ENCODE results near the gene SORBS2.

SORBS2 gene

GRCh38 chr4:185640811-185641675 lies 171.0 kb downstream of the SORBS2 start:
- DNase-seq (ENCODE audit: low read depth): peak; percentile 60

DNA sequence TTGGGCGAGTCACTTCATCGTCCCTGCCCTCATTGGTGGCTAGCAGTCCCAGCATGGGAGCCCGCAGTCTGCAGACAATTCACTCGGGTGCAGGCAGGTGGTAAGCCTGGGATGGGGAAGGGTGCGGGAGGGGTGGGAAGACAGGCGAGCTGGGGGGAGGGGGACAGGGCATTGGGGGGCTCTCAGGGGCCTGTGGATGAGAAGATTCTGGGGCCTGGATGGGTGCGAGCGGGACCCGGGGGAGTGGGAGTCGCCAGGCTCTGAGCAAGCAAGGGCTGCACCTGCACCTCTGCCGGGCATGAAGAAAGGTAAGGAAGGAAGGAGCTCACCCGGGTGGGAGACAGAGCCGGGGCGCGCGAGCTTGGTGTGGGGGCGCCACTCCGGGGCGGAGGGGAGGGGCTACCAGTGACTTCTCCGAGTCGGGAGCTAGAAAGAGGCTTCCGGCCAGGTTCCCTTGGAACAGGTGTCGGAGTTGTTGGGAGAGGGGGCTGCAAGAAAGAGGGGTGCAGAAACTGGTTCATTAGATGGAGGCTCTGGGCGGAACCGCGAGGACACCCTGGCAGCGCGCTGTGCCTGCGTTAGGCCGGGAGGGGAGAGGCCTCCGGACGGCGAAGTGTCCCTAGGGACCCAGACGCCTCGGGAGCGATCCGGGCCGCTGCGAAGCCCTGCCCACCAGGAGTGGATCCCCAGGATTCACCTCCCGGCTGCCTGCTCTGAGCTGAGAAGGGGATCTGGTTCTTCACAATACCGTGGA lies 173.3 kb downstream of the SORBS2 start:
- DNase-seq (ENCODE audit: low read depth): no peak

DNA sequence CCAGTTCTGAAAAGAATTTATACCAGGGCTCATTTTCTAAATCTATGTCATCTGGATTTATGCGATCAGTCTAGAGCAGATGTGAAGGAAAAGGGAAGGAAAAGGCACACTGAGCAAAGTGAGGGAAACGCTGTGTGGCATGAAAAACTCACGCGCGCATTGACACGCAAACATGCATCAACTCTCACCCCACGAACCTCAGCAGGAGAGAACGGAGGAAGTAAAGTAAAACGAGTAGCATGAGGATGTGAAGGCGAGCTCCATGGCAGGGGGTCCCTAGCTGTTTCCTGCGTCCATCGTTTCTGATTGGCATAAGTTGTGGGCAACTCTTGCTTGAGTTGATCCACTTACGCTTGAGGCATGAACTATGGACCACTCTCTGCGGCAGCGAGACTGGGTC lies 173.9 kb downstream of the SORBS2 start:
- no peak for DNase-seq (ENCODE audit: low read depth)

GRCh38 chr4:185637163-185637875 lies 174.7 kb downstream of the SORBS2 start:
- DNase-seq (ENCODE audit: low read depth): no peak

GRCh38 chr4:185634066-185634652 lies 177.8 kb downstream of the SORBS2 start:
- peak; percentile 4 for DNase-seq (ENCODE audit: low read depth)

GRCh38 chr4:185626798-185627197 lies 185.2 kb downstream of the SORBS2 start:
- DNase-seq (ENCODE audit: low read depth): no peak

DNA sequence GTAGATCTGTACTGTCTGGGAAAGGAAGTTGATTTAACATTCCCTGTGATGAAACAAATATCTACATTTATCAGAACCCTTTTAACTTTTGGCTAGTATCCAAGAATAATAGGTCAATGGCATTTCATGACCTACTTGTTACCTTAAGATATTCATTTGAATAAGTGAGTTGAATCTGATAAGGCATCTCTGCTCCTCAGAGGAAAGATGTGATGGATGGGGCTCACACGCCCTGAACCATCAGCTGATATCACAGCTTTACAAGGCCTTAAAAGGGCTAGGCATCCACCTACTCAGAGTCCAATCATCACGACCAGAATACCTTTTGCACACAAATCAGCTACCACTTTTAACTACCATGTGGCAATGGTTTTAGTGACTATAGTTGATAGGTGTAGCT lies 186.5 kb downstream of the SORBS2 start:
- DNase-seq (ENCODE audit: low read depth): no peak

GRCh38 chr4:185624259-185624589 lies 187.8 kb downstream of the SORBS2 start:
- DNase-seq (ENCODE audit: low read depth): no peak

- DNase-seq (ENCODE audit: low read depth): no peak
Measured at GRCh38 chr4:185623444-185624258, 188.3 kb downstream of the SORBS2 start.

DNA sequence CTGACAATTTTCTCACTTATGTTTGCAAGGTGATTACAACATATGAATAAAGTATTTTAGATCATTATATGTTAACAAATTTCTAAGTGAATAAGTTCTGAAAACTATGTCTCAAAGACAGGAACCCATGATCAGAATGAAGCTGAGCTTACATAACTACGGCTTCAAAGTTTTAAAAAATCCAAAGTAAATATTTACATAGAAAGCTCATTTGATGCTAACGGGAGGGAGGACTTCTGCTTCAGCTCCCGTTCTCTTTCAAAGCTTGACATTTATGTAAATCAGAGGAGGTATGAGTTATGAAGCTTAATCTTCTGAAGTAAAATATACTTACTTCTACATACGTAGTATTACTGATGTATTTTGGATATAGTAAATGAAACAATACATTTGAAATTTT lies 203.8 kb downstream of the SORBS2 start:
- DNase-seq (ENCODE audit: low read depth): no peak

DNA sequence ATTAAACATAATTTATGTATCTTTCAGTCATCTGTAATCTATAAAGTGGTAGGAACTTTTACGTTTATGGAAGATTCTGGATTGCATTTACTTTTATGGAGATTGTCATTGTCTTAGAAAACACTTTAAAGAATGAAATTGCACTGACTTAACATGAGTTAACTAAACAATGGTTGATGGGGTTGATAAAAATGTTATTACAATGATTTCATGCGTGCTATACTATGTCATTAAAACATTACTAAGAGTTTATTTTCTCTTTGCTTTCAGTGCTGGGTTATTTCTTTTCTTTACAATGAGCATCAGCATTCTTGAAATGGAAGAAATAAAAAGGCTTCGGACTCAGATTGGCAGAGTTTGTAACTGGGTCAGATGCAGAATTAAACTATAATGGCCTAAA lies 209.6 kb downstream of the SORBS2 start:
- no peak for DNase-seq (ENCODE audit: low read depth)

DNA sequence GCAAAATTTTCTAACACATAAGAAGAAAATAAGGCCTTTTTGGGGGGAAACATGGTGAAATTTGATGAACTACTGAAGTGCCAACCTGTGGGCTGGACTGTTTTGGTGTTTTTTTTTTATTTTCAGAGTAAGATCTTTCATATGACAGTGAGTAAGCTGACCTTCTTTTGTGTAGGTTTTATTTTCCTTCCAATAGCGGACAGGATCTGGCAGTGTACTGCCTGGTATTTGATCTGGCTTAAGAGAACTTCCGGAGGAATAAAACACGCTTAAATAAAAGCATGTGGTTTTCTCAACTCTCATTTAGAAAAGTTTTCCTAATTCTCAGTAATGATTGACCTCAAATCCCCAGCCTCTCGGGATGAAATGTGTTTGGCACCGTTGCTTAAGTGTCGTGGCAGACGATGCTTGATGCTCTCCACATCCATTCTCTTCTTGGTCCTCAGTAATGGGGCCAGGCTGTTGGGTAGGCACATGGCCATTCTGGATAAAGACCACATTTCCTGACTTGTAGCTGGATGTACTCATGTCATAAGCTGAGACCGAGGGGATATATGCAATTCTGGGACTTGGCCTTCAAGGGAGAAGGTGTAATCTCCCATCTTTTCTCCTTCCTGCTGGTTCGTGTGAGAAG lies 211.1 kb downstream of the SORBS2 start:
- DNase-seq (ENCODE audit: low read depth): no peak

DNA sequence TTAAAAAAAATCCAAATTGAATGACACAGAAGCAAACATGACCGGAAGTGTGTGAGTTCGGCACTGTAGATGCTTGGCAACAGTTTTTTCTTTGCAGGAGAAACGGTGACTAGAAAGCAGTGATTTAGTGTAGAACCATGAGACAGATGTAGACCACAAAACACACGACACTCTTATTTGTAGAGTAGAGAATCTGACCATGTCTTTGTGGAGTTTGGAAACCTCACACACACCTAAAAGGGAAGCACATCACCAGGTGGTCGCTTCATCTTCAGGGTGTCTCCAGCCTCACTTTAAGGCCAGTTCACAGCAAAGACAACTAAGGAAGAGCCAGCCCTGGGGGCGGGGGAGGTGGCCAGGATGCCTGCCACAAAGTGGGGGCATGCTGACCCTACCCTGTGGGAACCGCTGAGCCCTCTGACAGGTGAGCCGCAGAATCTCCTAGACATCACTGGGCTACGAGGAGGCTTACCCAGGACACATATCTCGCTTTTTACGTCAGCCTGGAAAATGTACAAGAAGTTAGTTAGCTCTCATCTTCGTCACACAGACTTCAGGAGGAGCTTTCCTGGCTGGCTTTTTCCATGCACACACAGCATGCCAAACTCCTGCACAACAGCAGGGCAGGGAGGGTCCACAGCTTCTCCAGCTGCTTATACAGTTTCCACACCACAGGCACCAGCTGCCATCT lies 212.3 kb downstream of the SORBS2 start:
- no peak for DNase-seq (ENCODE audit: low read depth)

- DNase-seq (ENCODE audit: low read depth): no peak
Measured at GRCh38 chr4:185598846-185599552, 213.0 kb downstream of the SORBS2 start.

GRCh38 chr4:185597532-185598188 lies 214.3 kb downstream of the SORBS2 start:
- no peak for DNase-seq (ENCODE audit: low read depth)

- no peak for DNase-seq (ENCODE audit: low read depth)
Measured at GRCh38 chr4:185592845-185593488, 219.0 kb downstream of the SORBS2 start.

DNA sequence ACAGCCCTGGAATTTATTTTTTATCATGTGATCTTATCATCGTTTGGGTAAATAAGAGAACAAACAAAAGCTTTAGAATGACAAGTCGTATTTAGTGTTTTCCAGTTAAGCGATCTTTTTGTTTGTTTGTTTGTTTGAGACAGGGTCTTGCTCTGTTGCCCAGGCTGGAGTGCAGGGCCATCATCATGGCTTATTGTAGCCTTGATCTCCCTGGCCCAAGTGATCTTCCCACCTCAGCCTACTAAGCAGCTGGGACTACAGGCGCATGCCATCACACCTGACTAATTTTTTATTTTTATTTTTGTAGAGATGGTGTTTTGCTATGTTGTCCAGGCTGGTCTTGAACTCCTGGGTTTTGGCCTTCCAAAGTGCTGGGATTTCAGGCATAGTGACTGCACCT lies 219.6 kb downstream of the SORBS2 start:
- DNase-seq (ENCODE audit: low read depth): no peak

GRCh38 chr4:185591679-185592141 lies 220.3 kb downstream of the SORBS2 start:
- no peak for DNase-seq (ENCODE audit: low read depth)

DNA sequence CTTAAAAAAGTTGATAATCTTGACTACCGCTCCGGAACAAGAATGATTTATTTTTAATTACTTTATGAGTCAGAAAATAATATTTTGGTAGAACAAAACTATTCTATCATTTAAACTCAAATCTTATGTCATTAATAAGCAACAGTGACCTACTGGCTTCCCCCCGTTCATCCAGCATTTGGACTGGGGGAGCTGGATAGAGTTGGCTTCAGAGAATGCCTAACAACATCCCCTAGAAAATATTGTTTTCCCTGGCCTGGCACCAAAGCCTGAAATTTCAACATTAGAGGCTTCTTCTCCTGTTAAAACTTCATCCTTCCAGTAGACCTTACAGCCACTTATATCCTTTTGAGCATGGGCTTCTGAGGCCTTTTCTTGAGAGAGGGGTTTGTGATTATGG lies 221.0 kb downstream of the SORBS2 start:
- no peak for DNase-seq (ENCODE audit: low read depth)
